Spleen (tissue), 7 donors: ENCODE data around the gene SEMA3A.

Experiments
- CTCF ChIP-seq, 11 experiments: fragments of 200-600 bp in 7 of 11; fragments of 450-650 bp in 4 of 11; sonication (generic) in 4 of 11; IDR thresholded peaks in 8 of 11; conservative IDR thresholded peaks in 3 of 11; 1 replicate in 7 of 11; 2 replicates in 4 of 11; pipeline versions ENCODE4 v1.4.0 to v1.8.0; 2016 to 2021; ENCODE audit warnings: antibody characterized with exemption in 11 of 11, inconsistent platforms in 4 of 11, mild to moderate bottlenecking in 1 of 11
- POLR2A ChIP-seq, 3 donors: fragments of 450-650 bp; IDR thresholded peaks; one replicate each; pipeline ENCODE4 v1.5.1; 2017; ENCODE audit warnings: antibody characterized with exemption in 3 of 3, mild to moderate bottlenecking in 1 of 3
- POLR2AphosphoS5 ChIP-seq, 3 donors: sonication (generic); formaldehyde crosslinking; IDR thresholded peaks; one replicate each; pipeline ENCODE4 v1.5.1; 2017; ENCODE audit warnings: antibody characterized with exemption in 3 of 3
- donor health status: DM: no; HTN: no; CAD: no; lungs with moderate emphysema.
- donor health status: DM: no; HTN: no; CAD: no.
- donor health status: DM: no; HTN: no; CAD: no.

DNA sequence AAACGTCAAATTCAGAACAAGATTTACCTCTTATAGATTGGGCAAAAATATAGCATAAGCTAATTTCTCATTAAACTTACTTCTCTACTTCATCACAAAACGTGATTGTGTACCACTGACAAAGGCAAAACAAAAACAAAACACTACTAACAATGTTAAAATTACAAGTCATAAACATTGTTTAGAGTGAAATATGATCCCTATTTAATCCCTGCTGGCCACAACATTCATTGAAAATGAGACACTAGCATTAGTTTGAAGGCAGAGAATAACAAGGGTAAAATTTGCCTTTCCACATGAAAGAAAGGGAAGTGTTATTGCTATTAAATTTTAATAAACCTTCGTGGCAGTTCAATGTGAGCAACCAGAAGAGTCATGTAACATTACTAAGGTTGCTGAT, 45.0 kb downstream of the SEMA3A start:
- TF ChIP-seq CTCF (IDR thresholded peaks at IDR 0.05 in 8 of 11, conservative IDR thresholded peaks at IDR 0.05 in 3 of 11), result no peak
- no peak for TF ChIP-seq POLR2AphosphoS5 (IDR thresholded peaks at IDR 0.05)
- no peak for TF ChIP-seq POLR2A (IDR thresholded peaks at IDR 0.05)
